Ishikawa (cell line): ENCODE data around the gene WNK3.

Source experiments
- CEBPB ChIP-seq: IDR thresholded peaks from 2 replicates; pipeline ENCODE4 v1.6.1; 2012
- EGR1 ChIP-seq: IDR thresholded peaks from 2 replicates; pipeline ENCODE4 v1.6.1; 2012
- EP300 ChIP-seq: IDR thresholded peaks from 2 replicates; pipeline ENCODE4 v1.6.1; 2012; ENCODE audit warnings: borderline replicate concordance
- FOXM1 ChIP-seq: IDR thresholded peaks from 2 replicates; pipeline ENCODE4 v1.6.1; 2012; ENCODE audit warnings: low read depth, borderline replicate concordance
- MAX ChIP-seq: IDR thresholded peaks from 2 replicates; pipeline ENCODE4 v1.6.1; 2012
- NFIC ChIP-seq: IDR thresholded peaks from 2 replicates; pipeline ENCODE4 v1.6.1; 2012
- RAD21 ChIP-seq: IDR thresholded peaks from 2 replicates; pipeline ENCODE4 v1.6.1; 2012; ENCODE audit warnings: low read depth
- REST ChIP-seq: IDR thresholded peaks from 2 replicates; pipeline ENCODE4 v1.6.1; 2012; ENCODE audit warnings: low read depth, mild to moderate bottlenecking
- TAF1 ChIP-seq: IDR thresholded peaks from 2 replicates; pipeline ENCODE4 v1.6.1; 2012; ENCODE audit warnings: low read depth, mild to moderate bottlenecking
- TCF12 ChIP-seq: IDR thresholded peaks from 2 replicates; pipeline ENCODE4 v1.6.1; 2012; ENCODE audit warnings: low read depth
- TEAD4 ChIP-seq: IDR thresholded peaks from 2 replicates; pipeline ENCODE4 v1.6.1; 2012
- USF1 ChIP-seq: IDR thresholded peaks from 2 replicates; pipeline ENCODE4 v1.6.1; 2012
- YY1 ChIP-seq: IDR thresholded peaks from 2 replicates; pipeline ENCODE4 v1.6.1; 2012; ENCODE audit warnings: low read depth

GRCh38 chrX:54194982-54195588, 162.8 kb downstream of the WNK3 start:
- no peak for TF ChIP-seq TCF12
- TF ChIP-seq YY1, result no peak
- no peak for TF ChIP-seq MAX
- no peak for TF ChIP-seq TAF1
- no peak for TF ChIP-seq EP300
- no peak for TF ChIP-seq FOXM1
- no peak for TF ChIP-seq CEBPB
- TF ChIP-seq REST, result no peak
- no peak for TF ChIP-seq EGR1
- TF ChIP-seq NFIC, result no peak
- TF ChIP-seq RAD21, result no peak
- TF ChIP-seq USF1, result no peak
- no peak for TF ChIP-seq TEAD4
